GM19467 (cell line): ENCODE data around the gene TCP10L.
"Not testable (repeated sequence)": the region's sequence is repeated elsewhere in the genome, so short reads cannot be mapped to it uniquely, and the experiment has no call there.

Source experiments
- ATAC-seq: cut with Tn5 transposase; IDR thresholded peaks from one replicate; pipeline ENCODE4 v1.9.1; 2021; ENCODE audit warnings: mild to moderate bottlenecking, moderate library complexity; ENCODE audit not compliant: unreplicated experiment

Gene TCP10L

GRCh38 chr21:32585042-32585710, at the start of gene TCP10L:
TCP10L (minus strand) TSS chr21:32585523; CDS start chr21:32584304, 1,219 bp downstream.
- no peak for ATAC-seq

GRCh38 chr21:32626621-32627196, 41.4 kb upstream of the TCP10L start:
- ATAC-seq = no peak

- ATAC-seq = not testable (repeated sequence)
Measured at GRCh38 chr21:32618218-32618617, 32.9 kb upstream of the TCP10L start.

- ATAC-seq = no peak
Measured at GRCh38 chr21:32613436-32614043, 28.2 kb upstream of the TCP10L start.

GRCh38 chr21:32612999-32613337, 27.6 kb upstream of the TCP10L start:
- no peak for ATAC-seq

- peak; percentile 96 for ATAC-seq
Measured at GRCh38 chr21:32612075-32612998, 27.0 kb upstream of the TCP10L start, which contains the start of gene CFAP298. CFAP298 (minus strand) TSS chr21:32612377; CDS start chr21:32612243, 134 bp downstream.

GRCh38 chr21:32611471-32611997, 26.2 kb upstream of the TCP10L start:
- peak; percentile 3 for ATAC-seq

- ATAC-seq = not testable (repeated sequence)
Measured at GRCh38 chr21:32610940-32611339, 25.6 kb upstream of the TCP10L start.

GRCh38 chr21:32608851-32609250, 23.5 kb upstream of the TCP10L start:
- ATAC-seq = no peak

- ATAC-seq = no peak
Measured at GRCh38 chr21:32605469-32605868, 20.1 kb upstream of the TCP10L start.

GRCh38 chr21:32604464-32604863, 19.1 kb upstream of the TCP10L start:
- no peak for ATAC-seq

- no peak for ATAC-seq
Measured at GRCh38 chr21:32603131-32603530, 17.8 kb upstream of the TCP10L start.

- ATAC-seq = no peak
Measured at GRCh38 chr21:32602099-32602498, 16.8 kb upstream of the TCP10L start.

- ATAC-seq = no peak
Measured at GRCh38 chr21:32599526-32599925, 14.2 kb upstream of the TCP10L start.

- no peak for ATAC-seq
Measured at GRCh38 chr21:32599091-32599490, 13.8 kb upstream of the TCP10L start.

GRCh38 chr21:32597205-32597604, 11.9 kb upstream of the TCP10L start:
- no peak for ATAC-seq

- ATAC-seq = no peak
Measured at GRCh38 chr21:32595431-32595830, 10.1 kb upstream of the TCP10L start.

GRCh38 chr21:32593690-32594089, 8.4 kb upstream of the TCP10L start:
- no peak for ATAC-seq

- no peak for ATAC-seq
Measured at GRCh38 chr21:32592929-32593502, 7.7 kb upstream of the TCP10L start.

GRCh38 chr21:32590130-32590529, 4.8 kb upstream of the TCP10L start:
- no peak for ATAC-seq

GRCh38 chr21:32587651-32588050, 2.3 kb upstream of the TCP10L start:
- no peak for ATAC-seq
